Measurements from ENCODE around the gene DEUP1.
"Not testable (repeated sequence)": the region's sequence is repeated elsewhere in the genome, so short reads cannot be mapped to it uniquely, and the experiment has no call there.

The DEUP1 gene

DNA sequence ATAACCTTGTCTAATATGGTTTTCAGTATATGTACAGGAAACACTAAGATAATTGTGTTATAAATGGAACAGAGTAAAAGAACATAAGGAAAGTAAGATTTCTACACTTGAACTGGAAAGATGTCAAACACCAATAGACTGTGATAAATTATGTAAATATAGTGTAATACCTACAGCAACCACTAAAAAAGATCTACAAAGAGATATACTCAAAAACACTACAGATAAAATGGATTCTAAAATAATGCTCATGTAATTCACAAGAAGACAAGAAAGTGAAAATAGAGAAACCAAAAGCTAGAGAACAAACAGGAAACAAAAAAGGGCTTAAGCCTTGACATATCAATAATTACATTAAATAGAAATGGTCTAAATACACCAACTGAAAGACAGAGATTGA, 30.9 kb downstream of the DEUP1 start:
- no peak for DNase-seq (ENCODE audit: low read depth)

GRCh38 chr11:93368022-93368421, 37.5 kb downstream of the DEUP1 start:
- no peak for DNase-seq (ENCODE audit: low read depth)

DNA sequence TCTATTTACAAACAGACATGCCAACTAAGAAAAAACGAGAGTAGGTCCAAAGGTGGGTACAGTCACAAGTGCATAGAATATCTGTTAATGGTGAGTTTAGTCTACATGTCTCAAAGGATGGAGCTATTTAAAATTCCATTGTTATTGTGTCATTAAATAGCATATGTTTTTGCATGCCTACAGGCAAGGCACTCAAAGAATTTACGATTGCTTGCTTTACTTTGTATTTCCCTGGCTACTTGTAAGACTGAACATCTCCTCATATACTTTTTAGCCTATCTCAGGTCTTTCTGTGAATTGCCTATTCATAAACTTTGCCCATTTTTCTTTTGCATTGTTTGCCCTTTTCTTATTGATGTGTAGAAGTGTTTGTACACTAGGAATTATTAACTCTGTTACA, 39.7 kb downstream of the DEUP1 start:
- DNase-seq (ENCODE audit: low read depth), result no peak

DNA sequence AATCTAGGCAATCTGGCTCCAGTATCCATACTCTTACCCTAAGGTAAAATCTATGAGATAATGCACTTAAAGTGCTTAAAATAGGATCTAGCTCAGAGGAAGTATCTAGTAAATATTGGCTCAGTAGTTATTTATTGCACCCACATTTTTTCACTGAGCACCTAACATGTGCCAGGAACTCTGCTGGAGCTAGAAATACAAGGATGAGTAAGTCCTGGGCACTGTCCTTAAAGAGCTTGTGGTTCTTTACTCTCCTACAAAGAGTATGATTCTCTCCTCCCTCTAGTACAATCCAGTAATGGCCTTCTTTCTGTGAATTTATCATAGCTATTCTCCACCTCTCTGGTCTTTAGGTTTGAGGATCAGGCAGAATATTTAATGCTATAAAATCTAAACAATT, 59.2 kb downstream of the DEUP1 start:
- no peak for DNase-seq (ENCODE audit: low read depth)

DNA sequence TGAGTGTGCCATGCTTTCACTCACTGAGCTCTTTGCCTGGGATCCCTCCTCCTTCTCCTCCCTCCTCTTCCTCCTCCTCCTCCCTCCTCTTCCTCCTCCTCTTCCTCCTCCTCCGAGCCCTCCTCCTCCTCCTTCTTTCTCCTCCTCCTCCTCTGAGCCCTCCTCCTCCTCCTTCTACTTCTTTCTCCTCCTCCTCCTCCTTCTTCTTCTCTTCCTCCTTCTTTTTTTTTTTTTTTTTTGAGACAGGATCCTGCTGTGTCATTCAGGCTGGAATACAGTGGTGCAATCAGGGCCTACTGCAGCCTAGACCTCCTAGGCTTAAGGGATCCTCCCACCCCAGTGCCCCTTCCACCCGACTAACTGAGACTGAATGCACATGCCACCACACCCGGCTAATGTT, 62.3 kb downstream of the DEUP1 start:
- DNase-seq (ENCODE audit: low read depth), result no peak

- DNase-seq (ENCODE audit: low read depth), result no peak
These were observed 62.8 kb downstream of the DEUP1 start for GRCh38 chr11:93393386-93393785.

DNA sequence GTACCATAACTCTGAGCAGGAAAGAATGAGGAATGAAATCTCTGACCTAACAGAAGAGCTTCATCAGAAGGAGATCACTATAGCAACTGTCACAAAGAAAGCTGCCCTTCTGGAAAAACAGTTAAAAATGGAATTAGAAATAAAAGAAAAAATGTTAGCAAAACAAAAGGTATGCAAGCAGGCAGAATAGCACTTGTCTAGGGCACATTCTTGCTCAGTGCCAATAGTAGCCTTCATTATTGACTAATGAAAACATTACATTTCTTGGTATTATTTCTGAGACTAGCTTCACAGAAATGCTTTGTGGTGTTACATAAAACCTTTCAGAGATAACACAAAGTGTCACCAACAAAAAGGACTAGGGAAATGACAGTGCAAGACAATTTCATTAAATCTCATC, 63.9 kb downstream of the DEUP1 start:
- DNase-seq (ENCODE audit: low read depth), result no peak

- no peak for DNase-seq (ENCODE audit: low read depth)
These were observed 65.8 kb downstream of the DEUP1 start for GRCh38 chr11:93396316-93396715.

GRCh38 chr11:93403930-93404329, 73.4 kb downstream of the DEUP1 start:
- no peak for DNase-seq (ENCODE audit: low read depth)

DNA sequence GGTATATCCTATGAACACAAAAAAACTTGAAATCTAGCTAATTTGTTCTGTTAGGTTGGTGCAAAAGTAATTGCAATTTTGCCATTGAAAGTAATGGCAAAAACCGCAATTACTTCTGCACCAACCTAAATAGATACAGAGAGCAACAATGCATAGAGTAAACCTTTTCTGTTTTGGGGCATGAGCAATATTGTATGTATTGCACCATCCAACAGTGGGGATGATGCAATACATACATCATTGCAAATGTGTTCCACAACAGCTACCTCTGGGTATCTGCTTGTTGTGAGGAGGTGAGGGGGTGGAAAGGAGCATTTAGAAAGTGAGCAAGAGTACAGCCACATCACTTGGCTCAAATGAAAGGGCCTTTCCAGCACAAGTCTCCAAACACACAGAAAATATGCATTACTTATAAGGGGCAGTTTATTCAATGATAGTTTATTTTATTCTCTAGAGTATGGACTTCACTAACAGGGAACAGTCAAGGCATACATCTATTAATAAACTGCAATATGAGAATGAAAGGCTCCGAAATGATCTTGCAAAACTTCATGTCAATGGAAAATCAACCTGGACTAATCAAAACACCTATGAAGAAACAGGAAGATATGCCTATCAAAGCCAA, 77.3 kb downstream of the DEUP1 start:
- DNase-seq (ENCODE audit: low read depth), result no peak

DNA sequence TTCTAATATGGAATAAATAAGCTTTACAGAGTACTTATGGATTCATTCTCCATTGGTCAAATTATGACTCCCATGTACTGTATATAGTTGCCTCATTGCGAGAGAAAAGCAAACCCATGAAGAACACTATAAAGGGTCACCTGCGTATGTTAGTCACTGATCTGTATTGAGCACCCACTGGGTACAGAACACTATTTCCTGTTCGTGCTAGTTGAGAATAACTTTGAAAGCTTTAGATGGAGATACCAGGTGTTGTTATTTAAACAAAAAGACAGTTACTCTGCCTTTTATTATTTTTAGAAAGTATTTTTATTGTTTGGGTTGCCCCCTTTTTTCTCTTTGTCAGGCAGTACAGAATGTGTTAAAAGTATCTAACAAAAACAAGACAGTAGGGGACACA, 79.9 kb downstream of the DEUP1 start:
- DNase-seq (ENCODE audit: low read depth), result no peak

DNA sequence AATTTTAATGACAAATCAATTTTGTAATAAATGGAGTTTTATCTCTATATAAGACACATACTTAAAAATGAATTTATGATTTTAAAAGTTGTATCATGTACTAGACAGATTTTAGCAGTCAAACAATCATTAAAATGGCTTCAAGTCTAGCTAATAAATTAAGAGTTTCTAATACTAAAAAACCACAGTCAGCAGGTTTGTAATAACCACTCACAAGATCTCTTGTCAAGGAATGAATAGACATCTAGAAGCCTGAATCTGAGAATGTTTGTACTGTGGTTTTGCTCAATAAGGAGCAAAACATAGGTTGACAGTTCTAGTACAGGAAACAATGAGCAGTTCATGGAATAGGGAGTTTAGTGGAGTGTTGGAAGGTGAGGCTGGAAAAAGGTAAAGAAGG, 81.2 kb downstream of the DEUP1 start:
- DNase-seq (ENCODE audit: low read depth), result no peak

DNA sequence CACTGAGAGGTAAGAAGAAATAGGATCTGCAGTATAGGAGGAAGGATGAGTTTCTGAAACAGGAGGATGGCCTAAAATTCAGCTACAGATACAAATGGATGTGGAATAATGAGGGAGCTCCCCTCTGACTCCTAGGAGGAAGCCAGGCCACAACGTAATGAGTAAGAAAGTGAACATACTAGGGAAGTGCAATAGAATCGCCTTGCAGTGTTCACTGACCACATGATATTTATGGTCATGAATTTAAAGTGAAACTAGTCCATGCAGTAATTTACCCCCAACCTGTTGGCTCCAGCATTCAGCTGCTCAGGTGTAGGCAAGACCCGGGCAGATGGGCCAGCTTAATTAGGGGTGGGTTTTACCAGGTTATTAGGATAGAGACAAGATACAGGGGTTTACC, 101.7 kb downstream of the DEUP1 start:
- DNase-seq (ENCODE audit: low read depth), result no peak

- DNase-seq (ENCODE audit: low read depth), result not testable (repeated sequence)
These were observed 112.7 kb downstream of the DEUP1 start for GRCh38 chr11:93443232-93443631.

GRCh38 chr11:93444617-93445073, 114.1 kb downstream of the DEUP1 start:
- no peak for DNase-seq (ENCODE audit: low read depth)

DNA sequence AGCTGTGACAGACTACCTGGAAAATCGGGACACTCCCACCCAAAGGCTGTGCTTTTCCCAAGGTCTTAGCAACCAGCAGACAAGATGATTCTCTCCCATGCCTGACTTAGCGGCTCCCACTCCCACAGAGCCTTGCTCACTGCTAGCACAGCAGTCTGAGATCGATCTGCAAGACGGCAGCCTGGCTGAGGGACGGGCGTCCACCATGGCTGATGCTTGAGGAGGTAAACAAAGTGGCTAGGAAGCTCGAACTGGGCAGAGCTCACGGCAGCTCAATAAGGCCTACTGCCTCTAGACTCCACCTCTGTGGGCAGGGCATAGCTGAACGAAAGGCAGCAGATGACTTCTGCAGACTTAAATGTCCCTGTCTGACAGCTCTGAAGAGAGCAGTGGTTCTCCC, 127.7 kb downstream of the DEUP1 start:
- no peak for DNase-seq (ENCODE audit: low read depth)

GRCh38 chr11:93463666-93464065, 133.1 kb downstream of the DEUP1 start:
- DNase-seq (ENCODE audit: low read depth), result not testable (repeated sequence)

DNA sequence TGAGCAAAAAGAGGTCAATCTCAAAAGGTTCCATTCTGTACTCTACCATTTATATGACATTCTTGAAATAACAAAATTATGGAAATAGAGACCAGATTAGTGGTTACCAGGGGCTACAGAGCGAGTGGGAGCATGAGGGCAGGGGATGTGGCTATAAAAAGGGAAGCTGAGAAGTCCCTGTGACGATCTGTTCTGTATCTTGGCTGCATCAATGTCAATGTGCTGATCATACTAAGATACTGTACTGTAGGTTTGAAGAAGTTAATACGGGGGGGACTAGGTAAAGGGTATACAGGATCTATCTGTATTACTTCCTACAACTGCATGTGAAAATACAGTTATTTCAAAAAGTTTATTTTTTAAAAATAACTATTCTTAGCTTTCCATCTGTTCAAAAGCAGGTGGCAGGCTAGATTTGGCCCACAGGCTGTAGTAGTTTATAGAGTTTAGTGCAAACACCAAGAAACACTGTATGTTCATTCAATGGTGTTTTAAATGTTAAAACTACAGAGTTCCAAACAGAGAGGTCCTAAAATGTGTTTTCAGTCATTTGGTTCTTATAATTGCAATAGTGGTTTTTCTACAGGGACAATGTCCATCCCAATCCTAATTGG, 134.5 kb downstream of the DEUP1 start:
- DNase-seq (ENCODE audit: low read depth), result no peak

DNA sequence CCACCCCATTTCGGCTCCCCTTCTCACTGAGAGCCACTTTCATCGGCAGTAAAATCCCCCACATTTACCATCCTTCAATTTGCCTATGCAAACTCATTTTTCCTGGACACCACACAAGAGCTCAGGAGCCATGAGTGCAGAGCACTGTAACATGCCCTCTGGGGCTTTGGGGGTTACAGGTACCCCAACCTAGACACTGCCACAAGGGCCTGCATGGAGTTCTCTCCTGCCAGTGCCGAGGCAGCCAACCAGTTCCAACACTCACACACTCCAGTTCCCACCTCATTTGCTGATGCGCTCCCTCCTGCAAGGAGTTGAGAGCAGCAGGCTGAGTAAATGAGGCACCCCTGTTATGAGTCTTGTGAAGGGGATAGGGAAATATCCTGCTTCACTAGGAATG, 136.5 kb downstream of the DEUP1 start:
- no peak for DNase-seq (ENCODE audit: low read depth)

GRCh38 chr11:93468290-93468689, 137.7 kb downstream of the DEUP1 start:
- DNase-seq (ENCODE audit: low read depth), result no peak

- DNase-seq (ENCODE audit: low read depth), result no peak
These were observed 143.6 kb downstream of the DEUP1 start for GRCh38 chr11:93474123-93474522.

GRCh38 chr11:93476796-93477195, 146.3 kb downstream of the DEUP1 start:
- no peak for DNase-seq (ENCODE audit: low read depth)

- DNase-seq (ENCODE audit: low read depth), result no peak
These were observed 147.2 kb downstream of the DEUP1 start for GRCh38 chr11:93477684-93478234.

DNA sequence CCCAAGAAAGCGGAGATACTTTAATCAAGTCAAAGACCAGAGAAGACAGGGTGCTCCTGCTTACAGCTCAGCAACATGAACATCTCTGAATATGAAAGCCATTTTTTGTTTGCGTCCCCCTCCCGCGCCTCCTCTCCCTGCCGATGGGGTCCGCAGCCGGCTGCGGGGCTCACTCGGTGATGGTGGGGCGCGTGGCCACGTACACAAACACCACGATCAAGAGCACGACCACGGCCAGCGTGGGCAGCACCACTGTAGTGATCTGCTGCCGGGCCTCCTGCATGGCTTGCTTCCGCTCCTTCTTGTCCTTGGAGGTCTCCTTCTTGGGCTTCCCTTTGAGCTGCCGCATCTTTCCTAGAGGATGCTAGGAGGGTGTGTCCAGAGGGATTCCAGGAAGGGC, 148.3 kb downstream of the DEUP1 start:
- DNase-seq (ENCODE audit: low read depth), result no peak
